Epidermal melanocyte (primary cell): ENCODE measurements around the gene MSI2.
A peak's percentile ranks its signal among the peaks of the same experiment; 100 is the strongest.

Experiments
- DNase-seq: peaks from one replicate; pipeline ENCODE4 v3.0.0; 2011; ENCODE audit warnings: low spot score; ENCODE audit not compliant: insufficient read length

MSI2 gene

DNA sequence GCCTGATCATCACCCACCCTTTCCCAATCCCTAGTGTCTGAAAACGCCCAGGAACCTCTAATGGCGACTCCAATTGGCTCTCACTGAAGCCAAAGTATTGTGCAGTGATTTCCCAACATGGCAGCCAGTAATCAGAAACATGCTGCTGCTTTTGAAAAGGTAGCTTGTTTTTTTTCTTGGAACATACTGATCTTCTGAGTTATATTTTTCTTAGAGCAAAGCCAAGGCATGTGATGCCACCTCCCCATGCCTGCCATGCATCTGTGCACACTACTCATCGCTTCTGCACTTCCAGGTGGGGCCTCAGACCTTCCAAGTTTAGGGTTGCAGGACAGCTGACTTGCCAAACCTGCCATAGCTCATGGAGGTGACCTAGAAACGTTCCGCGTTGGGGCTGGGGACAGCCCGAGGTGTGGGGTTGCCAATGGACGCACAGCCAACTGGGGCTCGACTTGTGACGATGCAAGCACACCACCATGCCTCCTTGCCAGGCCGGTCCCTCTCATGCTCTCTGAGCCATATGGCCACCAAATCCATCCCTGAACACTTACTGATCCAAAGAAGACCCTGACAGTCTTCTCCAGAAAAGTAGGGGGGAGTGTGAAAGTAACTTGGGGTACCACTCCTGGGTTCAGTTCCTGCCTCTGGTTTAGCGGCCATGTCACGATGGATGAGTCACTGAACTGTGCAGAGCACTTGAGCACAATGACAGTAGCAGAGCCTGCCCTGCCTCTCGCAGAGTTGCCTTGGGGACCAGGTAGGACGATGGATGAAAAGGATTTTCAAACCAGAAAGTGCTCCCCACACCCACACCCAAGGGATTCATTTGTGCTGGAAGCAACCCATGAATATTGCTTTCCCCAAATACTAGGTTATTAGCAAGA is 333.1 kb downstream of the MSI2 start:
- DNase-seq = no peak

DNA sequence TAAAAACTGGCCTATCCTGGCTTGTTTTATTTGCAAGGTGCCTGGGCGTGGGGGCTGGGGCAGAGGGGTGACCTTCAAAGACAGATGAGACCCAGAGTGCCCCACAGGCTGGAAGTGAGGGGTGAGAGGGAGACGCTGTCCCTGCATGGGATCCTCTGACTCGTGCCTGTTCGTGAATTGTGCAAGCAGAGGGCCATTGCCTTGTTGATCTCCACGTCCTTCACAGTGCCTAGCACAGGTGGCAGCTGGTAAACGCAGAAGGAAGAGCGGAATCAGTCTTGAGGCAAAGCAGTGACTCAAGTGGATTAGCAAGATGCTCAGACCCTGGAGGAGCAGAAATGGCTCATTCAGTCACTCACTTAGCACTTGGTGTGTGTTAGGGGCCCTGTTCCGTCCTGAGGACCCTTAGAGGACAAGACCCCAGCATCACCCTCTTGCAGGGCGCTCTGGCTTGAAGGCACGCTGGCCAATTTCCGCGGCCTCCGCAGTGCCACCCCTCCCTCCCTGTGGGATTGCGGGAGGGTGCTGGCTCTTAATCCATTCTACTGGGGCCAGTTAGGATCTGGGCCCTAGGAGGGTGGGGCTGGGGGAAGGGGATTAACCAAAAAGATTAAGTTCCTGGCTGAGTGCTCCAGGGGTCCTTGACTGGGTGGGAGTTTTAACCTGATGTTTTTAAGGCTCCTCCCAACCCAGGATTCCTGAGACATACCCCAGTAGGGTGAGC is 337.6 kb downstream of the MSI2 start:
- DNase-seq = no peak

DNA sequence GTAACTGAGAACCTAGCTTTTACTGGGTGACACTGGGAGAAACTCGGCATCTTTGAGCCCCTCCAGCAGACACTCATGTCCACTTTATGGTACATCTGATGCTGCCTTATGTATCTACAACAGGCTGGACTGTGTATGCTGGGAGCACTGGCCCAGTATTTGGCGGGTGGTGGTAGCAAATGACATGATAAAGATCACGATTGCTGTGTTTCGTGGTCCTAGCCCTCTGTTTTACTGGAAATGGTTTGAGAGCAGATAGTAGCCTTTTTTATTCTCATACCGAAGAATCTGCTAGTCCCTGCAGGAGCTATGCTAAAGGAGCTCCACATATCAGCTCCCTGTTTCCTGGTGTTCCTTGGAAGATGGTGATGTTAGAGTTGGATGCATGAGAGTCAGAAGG is 338.4 kb downstream of the MSI2 start:
- DNase-seq = no peak

DNA sequence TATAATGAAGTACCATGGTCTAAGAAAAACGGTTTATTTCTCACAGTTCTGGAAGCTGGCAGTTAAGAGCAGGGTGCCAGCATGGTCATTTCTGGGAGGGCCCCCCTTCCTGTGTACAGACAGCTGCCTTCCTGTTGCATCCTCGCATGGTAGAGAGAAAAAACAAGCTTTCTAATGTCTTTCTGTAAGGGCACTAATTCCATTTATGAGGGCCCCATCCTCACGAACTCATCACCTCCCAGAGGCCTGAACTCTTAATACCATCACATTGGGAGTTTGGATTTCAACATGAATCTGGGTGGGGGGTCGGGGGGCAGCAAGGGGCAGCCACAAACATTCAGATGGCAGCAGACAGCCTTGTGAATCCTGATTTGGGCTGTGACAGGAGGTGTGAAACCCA is 339.1 kb downstream of the MSI2 start:
- DNase-seq = no peak

DNA sequence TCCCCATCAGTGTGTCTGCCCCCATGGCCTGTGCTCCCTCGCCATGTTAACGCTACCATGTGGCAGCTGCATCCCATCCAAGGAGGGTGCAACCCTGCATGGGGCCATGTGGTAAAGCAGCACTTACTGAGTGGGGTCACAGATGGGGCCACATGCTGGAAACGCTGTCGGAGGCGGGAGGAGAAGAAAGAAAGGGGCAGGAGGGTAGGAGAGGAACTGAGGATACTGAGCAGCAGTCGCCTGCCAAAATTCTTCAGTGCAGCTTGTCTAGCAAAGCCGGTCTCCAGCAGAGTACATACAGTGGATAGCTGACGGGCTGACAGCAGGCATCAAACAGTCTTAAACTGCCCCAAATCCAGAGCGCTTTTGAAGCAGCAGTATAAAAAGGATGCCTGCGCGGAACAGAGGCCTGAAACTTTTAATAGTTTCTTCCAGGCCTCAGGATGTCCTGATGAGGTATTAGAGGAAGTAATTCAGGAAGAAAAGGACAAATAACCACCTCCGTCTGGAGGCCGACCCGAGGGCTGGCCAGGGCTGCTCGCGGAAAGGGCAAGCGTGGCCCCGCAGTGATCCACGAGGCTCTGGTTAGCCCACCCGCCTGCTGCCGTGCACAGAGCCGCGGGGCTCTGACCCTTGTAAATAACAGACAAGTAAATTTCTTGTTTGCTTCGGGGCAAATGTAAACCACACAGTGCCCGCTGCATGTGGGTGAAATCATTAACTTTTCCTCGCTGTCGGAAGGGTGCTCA is 339.8 kb downstream of the MSI2 start:
- DNase-seq = no peak

DNA sequence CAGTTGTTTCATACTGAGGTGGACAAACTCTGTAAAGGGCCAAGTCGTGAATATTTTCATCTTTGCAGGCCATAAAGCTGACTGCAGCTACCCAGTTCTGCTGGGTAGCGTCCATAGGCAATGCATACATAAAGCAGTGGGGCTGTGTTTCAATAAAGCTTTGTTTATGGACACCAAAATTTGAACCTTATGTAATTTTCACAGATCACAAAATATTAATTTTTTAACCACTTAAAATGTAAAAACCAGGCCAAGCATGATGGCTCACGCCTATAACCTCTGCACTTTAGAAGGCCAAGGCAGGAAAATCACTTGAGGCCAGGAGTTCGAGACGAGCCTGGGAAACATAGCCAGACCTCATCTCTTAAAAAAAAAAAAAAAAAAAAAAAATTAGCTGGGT is 340.8 kb downstream of the MSI2 start:
- DNase-seq = no peak

DNA sequence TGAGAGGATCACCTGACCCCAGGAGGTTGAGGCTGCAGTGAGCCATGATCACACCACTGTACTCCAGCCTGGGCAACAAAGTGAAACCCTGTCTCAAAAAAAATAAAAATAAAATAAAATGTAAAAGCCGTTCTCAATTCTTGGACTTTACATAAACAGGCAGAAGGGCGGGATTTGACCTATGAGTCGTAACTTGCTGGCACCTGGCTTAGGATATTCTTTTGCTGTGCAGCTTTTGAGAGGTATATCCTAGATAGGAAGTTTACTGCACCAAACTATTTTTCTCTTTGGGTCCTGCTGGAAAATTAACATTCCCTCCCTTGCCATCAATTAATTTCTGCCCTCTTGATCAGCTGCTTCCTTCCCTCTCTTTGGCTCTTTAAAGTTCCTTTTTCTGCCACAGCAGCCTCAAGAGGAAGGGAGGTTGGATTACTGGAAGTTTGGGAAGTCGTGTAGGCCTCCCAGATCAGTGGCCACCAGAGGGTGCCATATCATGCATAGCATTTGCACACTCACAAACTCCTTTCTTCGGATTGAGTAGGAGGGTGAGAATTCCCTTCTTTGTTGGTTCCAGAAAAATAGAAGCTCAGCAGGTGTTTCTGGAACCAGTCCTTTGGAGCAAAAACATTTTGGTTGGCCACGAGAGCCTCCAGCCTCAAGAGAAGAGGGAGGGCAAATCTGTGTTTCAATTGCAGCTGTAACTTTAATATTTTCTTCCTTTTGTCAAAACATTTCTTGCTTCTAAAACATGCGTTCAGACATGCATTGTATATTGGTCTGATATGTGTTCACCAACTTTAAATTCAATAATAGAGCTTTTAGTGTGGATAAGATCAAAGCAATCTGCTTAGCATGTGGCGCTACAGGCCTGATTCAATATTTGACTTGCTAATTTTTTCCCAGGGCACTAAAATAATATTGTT is 341.5 kb downstream of the MSI2 start:
- DNase-seq = peak; percentile 80

DNA sequence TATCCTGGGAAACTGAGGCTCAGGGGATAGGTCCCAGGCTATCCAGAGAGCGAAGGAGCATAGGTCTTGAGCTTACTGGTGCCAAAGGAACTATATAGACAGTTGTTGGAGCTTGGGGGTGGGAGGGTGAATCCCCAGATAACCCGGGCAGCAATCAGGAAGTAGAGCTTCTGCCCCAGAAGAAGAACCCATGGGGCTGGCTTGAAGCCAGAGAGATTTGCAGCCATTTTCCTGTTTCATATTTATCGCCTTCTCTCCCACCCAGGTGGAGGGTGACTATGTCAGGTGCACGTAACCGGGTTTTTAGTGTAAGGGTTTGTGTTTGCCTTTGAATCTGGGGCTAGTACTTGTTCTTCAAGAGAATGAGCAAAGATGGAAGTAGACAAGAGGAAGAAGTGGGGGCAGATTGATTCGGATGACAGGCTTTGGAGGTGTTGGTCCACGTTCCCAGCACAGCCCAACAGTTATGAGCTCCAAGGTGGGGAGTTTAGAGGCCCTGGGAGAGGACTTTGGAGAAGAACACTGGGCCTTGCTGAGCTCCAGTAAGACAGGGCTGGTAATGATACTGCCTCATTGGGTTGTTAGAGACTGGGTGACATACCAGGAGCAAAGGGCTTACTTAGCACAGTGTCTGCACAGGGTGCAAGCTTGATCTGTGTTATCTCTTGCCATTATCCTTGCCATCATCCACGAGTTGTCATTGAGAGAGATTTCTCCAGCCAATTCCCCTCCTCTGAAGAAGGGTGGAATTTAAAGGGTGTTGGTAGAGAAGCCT is 343.1 kb downstream of the MSI2 start:
- DNase-seq = no peak

DNA sequence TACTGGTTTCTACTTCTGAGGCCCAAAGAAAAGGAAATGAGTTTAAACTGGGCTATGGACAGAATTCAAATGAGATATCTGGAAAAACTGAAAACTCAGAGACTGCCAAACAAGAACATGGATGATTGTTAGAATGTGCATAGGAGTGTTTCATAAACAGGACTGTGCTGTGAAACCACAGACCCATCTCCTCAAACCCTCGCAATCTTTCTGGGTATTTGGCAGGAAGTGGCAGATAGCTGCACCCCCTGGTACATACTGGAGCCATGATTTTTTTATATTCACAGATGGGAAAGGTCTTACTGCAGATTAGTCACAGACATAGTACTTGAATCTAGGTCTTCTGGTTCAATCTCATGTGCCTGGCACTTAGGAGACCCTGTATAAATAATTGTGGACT is 343.8 kb downstream of the MSI2 start:
- no peak for DNase-seq

DNA sequence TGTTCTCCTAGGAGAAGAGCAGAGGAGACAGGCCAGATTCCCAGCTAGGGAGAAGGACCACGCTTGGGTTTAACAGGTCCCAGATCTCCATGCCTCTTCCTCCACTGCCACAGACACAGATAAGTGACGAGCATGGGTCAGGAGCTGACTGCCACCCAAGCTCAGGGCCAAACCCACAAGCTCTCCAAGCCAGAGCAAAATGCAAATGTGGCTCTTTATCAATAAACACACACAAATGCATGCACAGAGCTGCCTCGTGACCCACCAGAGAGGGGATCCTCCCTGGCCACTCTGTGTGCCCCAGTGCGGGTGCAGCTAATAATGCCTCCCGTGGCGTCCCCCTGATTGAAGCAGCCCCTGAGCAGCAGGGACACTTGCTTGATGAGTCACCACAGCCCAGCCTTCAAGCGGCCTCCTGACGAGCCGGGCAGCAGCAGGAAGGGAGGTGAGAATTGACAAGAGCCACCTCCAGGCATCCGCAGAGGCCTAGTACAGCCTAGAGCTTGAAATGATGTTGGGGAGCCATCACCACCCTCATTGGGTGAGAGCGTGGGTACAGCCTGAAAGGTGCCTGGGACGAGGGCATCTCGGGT is 344.9 kb downstream of the MSI2 start:
- DNase-seq = no peak

DNA sequence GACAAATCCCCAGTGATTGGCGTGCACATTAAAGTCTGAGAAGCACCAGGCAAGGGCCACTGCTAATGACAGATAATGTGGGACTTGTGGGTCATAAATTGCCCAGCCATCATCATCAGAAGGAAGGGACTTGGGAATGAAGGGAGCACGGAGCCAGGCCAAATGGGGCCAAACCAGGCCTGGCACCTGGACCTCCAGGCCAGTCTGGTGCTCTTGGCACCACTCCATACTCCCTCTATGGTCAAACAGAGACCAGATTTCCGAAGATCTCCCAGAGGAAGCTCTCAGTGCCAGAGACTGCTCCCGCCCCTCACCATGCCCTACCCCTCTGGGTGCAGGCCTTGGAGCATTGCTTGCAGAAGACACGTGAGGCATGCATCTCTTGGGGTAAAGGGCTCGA is 346.6 kb downstream of the MSI2 start:
- no peak for DNase-seq

DNA sequence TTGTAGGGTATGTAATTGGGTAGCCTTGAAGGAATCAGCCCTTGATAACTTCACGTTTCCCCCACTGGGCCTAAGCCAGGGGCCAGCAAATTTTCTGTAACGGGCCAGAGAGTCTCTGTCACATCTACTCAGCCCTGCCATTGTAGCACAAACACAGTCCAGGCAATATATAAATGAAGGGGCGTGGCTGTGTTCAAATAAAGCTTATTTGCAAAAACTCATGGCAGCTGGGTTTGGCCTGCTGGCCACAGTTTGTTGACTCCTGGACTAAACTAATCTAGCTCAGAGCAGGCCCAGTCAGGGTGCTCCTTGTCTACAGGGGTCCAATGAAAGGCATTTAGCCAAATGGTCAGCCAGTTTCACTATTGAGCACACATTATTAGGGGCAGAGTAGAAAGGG is 347.2 kb downstream of the MSI2 start:
- no peak for DNase-seq

DNA sequence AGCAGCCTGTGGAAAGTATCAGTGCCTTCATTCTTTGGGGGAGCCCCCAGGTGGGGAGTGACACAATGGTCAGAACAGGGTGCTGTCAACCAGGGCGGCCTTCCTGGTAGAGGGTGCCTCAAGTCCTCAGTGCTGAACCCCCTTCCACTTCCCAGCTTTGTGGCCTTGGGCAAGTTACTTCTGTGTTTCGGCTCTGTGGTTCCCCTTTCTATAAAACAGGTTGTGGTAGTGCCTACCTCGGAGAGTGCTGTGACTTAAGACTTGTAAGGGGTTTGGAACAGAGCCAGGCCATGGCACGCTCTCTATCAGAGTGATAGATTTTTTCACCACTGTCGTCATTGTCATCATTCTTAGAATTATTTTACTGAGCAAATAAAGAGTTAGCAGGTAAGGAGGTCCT is 347.7 kb downstream of the MSI2 start:
- DNase-seq = no peak

DNA sequence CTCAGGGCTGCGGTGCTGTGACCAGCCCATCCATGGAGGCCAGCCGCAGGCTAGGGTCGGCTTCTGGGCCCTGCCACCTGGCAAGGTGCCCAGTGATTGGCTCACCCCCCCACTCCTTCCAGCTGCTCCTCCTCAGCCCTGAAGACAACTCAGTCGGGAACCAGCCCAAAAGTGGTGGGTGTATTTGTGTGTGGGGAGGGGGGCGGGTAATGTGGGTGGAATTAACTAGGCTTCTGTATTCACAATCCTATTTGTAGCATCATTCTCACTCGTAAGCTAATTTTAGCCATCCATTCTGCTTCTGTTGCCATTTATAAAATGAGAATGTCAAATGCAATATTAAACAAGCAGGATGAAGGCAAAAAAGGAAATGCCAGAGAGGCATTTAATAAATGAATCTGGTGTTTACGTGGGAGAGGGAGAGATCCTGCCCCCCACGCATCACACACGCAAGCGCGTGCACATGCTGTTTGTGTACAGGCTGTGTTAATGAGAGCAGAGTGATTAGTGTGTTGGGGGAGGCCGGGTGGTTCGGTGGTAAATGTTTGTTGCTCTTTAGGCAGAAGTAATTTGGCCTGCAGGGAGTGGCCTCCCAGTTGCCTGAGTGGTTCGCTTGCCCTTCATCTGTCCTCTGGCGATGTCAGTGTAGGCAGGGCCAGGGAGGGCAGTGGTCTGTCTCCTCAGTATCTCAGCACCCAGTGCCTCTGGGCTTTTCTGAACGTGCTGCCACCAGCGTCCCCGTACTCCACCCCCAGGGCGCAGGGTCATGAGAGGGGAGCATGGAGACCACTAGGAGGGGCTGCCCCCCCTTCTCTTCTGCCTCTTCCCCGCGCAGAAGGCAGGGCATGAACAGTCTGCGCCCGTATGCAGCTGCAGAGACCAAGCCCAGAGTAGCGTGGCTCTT is 348.7 kb downstream of the MSI2 start:
- peak; percentile 84 for DNase-seq

DNA sequence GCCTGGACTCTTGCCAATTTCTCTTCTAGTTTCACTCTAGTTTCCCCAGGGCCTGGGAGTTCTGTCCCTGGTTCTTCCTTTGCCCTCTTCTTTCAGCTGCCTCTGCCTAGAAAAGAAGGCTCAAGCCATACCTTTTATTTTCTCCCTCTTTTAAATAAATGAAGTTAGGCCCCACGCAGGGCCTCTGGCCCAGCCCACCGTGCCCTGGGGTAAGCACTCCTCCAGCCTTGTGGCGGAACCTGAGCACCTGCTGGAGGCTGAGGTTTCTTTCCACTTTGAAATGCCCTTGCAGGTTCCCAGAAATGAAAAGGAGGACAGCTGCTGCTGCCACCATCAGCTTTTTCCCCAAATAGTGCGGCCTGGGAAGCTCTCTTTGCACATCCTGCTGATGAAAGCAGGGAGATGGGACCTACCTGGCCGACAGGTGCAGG is 349.4 kb downstream of the MSI2 start:
- DNase-seq = no peak

DNA sequence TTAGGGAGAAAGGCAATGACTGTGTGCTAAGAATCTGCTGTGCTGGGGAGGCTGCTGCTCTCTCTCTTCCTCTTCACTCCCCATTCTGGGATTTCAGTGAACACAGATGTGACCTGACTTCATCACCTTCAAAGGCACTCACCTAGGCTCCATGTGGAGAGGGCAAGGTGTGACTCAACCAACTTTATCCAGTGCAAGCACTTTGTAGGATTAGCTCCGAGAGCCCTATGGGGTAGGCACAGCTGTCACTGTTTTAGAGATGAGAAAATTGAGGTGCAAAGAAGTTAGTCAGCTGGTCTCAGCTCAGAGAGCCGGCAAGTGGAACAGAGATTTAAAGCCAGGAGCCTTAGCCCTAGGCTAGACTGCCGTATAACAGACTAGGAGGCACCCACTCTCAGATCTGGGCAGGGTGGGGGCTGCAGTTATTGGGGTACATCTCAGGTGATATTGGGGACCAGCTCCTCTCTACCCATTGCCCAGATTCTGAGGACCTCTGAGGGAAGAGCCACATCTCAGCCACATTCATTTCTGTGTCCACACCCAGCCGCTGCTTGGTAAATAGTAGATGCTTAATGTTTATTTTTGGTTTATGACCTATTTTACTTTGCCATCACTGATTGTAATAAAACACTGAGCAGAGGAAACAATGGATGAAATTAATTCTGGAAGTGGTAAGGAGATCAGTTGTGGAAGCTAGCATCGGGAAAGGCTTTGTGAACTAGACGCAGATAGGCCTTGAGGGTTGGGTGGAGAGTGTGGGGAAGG is 350.0 kb downstream of the MSI2 start:
- DNase-seq = no peak

DNA sequence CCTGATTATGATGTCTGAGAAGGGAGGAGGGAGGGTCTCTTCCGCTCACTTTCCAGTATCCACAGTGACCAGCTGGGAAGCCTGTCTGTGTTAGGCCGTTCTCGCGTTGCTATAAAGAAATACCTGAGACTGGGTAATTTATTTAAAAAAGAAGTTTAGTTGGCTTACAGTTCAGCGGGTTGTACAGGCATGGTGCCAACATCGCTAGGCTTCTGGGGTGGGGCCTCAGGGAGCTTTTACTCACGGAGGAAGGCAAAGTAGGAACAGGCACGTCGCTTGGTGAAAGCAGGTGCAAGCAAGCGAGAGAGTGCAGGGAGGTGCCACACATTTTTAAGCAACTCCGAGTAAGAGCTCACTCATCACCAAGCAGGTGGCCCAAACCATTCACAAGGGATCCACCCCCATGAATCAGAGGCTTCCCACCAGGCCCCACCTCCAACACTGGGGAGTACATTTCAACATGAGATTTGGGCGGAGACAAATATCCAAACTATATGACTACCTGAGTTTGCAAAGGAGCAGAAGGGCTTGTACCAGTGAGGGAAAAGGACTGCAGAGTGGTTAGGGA is 351.3 kb downstream of the MSI2 start:
- DNase-seq = no peak
